HepG2 (cell line): ENCODE results near the gene ADCY7. TPM values are rescaled to one million over a fixed set of nuclear protein-coding genes. Genes with fewer than 3 reads are reported as not detected.
A peak's percentile ranks its signal among the peaks of the same experiment; 100 is the strongest.

Experiments
- BCL6 ChIP-seq: IDR thresholded peaks from 2 replicates; pipeline ENCODE4 v1.6.1; 2016; ENCODE audit warnings: missing genetic modification reagents, missing compliant biosample characterization
- CEBPG ChIP-seq: IDR thresholded peaks from 2 replicates; pipeline ENCODE4 v1.6.1; 2016
- CREB1 ChIP-seq, 2 experiments: fragments of 450-650 bp in 1 of 2; IDR thresholded peaks; 2 replicates each; pipeline ENCODE4 v1.6.1; 2016 to 2017; ENCODE audit warnings: control low read depth in 1 of 2, mild to moderate bottlenecking in 1 of 2, missing compliant biosample characterization in 1 of 2, missing genetic modification characterization in 1 of 2
- JARID2 ChIP-seq: sonication (generic); formaldehyde crosslinking; IDR thresholded peaks from 2 replicates; pipeline ENCODE4 v1.8.1; 2023; ENCODE audit warnings: missing genetic modification reagents, inconsistent platforms; ENCODE audit not compliant: insufficient replicate concordance
- MYC ChIP-seq: sonication (generic); formaldehyde crosslinking; IDR thresholded peaks from 2 replicates; pipeline ENCODE4 v1.9.0; 2021; ENCODE audit warnings: missing genetic modification reagents, borderline replicate concordance
- MYNN ChIP-seq: sonication (generic); formaldehyde crosslinking; IDR thresholded peaks from 2 replicates; pipeline ENCODE4 v1.4.0; 2020; ENCODE audit warnings: mild to moderate bottlenecking, low read depth, missing genetic modification reagents
- RXRB ChIP-seq: IDR thresholded peaks from 2 replicates; pipeline ENCODE4 v1.6.1; 2016; ENCODE audit warnings: borderline replicate concordance, missing genetic modification reagents, missing compliant biosample characterization
- SIX4 ChIP-seq: sonication (generic); formaldehyde crosslinking; IDR thresholded peaks from 2 replicates; pipeline ENCODE4 v1.4.0; 2020; ENCODE audit warnings: missing genetic modification reagents
- THAP11 ChIP-seq: IDR thresholded peaks from 2 replicates; pipeline ENCODE4 v1.6.1; 2016; ENCODE audit warnings: missing biosample characterization, missing genetic modification reagents
- WIZ ChIP-seq: sonication (generic); formaldehyde crosslinking; IDR thresholded peaks from 2 replicates; pipeline ENCODE4 v1.5.1; 2020; ENCODE audit warnings: mild to moderate bottlenecking, missing genetic modification reagents
- ZBTB7B ChIP-seq: sonication (generic); formaldehyde crosslinking; IDR thresholded peaks from 2 replicates; pipeline ENCODE4 v1.4.0; 2020; ENCODE audit warnings: missing genetic modification reagents
- ZEB1 ChIP-seq: IDR thresholded peaks from 2 replicates; pipeline ENCODE4 v1.6.1; 2012; ENCODE audit warnings: mild to moderate bottlenecking, low read depth, inconsistent platforms; ENCODE audit not compliant: insufficient replicate concordance
- polyA plus RNA-seq, 8 experiments: library from polyadenylated mRNA; depleted of rRNA in 3 of 8; stranded (reverse) in 7 of 8; unstranded in 1 of 8; fragments of >200 nt; fragmentation: Illumina TruSeq in 4 of 8; extraction: Trizol in 4 of 8; gene quantifications; 2 replicates each; pipeline versions ENCODE4 v1.2.1 to v1.2.3, GENCODE V29; 2011 to 2016; ENCODE audit warnings: low read depth in 4 of 8, missing spikeins in 1 of 8, mixed read lengths in 1 of 8; ENCODE audit not compliant: insufficient read depth in 1 of 8
- total RNA-seq, 5 experiments: library from RNA; depleted of rRNA; stranded (reverse); fragments of >200 nt; fragmentation: Illumina TruSeq; extraction: Trizol; gene quantifications; 2 replicates each; pipeline ENCODE4 v1.2.3, GENCODE V29; 2016; ENCODE audit warnings: low read depth in 1 of 5
- TF ChIP-seq, protein P1 (sequence below): sonication (generic); formaldehyde crosslinking; IDR thresholded peaks from 2 replicates; pipeline ENCODE4 v1.8.1; 2023; ENCODE audit warnings: missing genetic modification reagents, inconsistent platforms, borderline replicate concordance
- TF ChIP-seq, protein P2 (sequence below): sonication (generic); formaldehyde crosslinking; IDR thresholded peaks from 2 replicates; pipeline ENCODE4 v1.5.1; 2020; ENCODE audit warnings: mild to moderate bottlenecking, moderate library complexity, missing genetic modification reagents
- TF ChIP-seq, protein P3 (sequence below): sonication (generic); formaldehyde crosslinking; IDR thresholded peaks from 2 replicates; pipeline ENCODE4 v1.8.0; 2022; ENCODE audit warnings: mild to moderate bottlenecking, missing genetic modification reagents, moderate library complexity
- TF ChIP-seq, protein P4 (sequence below), 2 experiments: sonication (generic) in 1 of 2; formaldehyde crosslinking in 1 of 2; IDR thresholded peaks; 2 replicates each; pipeline versions ENCODE4 v1.4.0 to v1.6.1; 2016 to 2020; ENCODE audit warnings: borderline replicate concordance in 1 of 2, low read depth in 1 of 2, mild to moderate bottlenecking in 1 of 2, missing genetic modification reagents in 1 of 2
- TF ChIP-seq, protein P5 (sequence below): sonication (generic); formaldehyde crosslinking; IDR thresholded peaks from 2 replicates; pipeline ENCODE4 v1.4.0; 2020; ENCODE audit warnings: missing genetic modification reagents

Gene ADCY7
- total and polyA plus RNA-seq, 2 of the 13 experiments (the other 11 are each of a cell fraction or from before 2014, with no cell fraction given): 2.2 to 4.3 TPM

DNA sequence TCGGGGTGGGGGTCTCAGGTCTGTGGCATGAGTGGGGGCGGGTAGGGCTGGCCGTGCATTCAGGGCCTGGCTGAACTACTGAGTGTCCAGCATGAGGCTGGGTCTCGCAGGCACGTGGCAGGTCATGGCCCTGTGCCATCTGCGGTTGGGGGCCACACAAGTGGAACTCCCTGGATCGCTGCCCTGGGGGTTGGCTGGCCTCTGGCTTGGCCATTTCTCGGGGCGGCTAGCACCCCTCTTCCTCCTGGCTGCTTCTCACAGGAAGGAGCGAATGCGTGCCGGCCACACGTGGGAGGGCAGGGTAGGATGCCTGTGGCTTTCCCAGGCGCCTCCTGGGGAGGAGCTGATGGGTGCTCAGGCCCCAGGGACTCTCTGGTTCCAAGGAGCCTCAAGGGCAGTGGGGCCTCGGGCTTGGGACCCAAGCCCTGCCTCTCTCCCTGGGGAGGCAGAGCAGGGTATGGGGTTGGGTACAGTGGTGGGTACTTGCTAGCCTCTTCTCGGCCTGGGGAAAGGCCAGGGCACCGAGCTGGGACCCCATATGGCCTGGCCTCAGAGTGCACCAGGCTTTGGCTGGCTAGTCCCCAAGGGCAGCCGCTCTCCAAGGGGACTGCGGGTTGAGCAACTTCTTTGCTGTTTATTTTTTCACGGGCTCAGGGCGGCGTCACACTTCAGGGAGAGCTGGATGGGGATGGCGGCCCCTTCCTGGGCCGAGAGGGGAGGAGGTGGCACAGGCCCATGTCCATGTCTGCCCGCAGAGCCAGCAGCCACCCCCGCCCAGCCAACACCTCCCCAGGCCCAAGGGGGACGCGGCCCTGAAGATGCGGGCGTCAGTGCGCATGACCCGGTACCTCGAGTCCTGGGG lies 37.5 kb downstream of the ADCY7 start (continued):
- no peak for TF ChIP-seq WIZ (CRISPR knock-in tag)
- TF ChIP-seq, protein P1, sequence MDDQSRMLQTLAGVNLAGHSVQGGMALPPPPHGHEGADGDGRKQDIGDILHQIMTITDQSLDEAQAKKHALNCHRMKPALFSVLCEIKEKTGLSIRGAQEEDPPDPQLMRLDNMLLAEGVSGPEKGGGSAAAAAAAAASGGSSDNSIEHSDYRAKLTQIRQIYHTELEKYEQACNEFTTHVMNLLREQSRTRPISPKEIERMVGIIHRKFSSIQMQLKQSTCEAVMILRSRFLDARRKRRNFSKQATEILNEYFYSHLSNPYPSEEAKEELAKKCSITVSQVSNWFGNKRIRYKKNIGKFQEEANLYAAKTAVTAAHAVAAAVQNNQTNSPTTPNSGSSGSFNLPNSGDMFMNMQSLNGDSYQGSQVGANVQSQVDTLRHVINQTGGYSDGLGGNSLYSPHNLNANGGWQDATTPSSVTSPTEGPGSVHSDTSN (CRISPR knock-in tag): no peak
- TF ChIP-seq RXRB (CRISPR knock-in tag): no peak
- TF ChIP-seq, protein P2, sequence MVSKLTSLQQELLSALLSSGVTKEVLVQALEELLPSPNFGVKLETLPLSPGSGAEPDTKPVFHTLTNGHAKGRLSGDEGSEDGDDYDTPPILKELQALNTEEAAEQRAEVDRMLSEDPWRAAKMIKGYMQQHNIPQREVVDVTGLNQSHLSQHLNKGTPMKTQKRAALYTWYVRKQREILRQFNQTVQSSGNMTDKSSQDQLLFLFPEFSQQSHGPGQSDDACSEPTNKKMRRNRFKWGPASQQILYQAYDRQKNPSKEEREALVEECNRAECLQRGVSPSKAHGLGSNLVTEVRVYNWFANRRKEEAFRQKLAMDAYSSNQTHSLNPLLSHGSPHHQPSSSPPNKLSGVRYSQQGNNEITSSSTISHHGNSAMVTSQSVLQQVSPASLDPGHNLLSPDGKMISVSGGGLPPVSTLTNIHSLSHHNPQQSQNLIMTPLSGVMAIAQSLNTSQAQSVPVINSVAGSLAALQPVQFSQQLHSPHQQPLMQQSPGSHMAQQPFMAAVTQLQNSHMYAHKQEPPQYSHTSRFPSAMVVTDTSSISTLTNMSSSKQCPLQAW: no peak
- TF ChIP-seq BCL6 (CRISPR knock-in tag): peak; percentile 39; the same call in 1 of the 2 replicates
- TF ChIP-seq THAP11 (CRISPR knock-in tag): peak; percentile 29; the same call in 1 of the 2 replicates
- peak; percentile 94 for TF ChIP-seq CEBPG
- TF ChIP-seq MYC (CRISPR knock-in tag): no peak
- TF ChIP-seq MYNN (CRISPR knock-in tag): 0 out of 2 replicates have a peak, but pooled peaks have one; percentile 47
- TF ChIP-seq, protein P3, sequence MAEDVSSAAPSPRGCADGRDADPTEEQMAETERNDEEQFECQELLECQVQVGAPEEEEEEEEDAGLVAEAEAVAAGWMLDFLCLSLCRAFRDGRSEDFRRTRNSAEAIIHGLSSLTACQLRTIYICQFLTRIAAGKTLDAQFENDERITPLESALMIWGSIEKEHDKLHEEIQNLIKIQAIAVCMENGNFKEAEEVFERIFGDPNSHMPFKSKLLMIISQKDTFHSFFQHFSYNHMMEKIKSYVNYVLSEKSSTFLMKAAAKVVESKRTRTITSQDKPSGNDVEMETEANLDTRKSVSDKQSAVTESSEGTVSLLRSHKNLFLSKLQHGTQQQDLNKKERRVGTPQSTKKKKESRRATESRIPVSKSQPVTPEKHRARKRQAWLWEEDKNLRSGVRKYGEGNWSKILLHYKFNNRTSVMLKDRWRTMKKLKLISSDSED (CRISPR knock-in tag): no peak
- TF ChIP-seq, protein P4, sequence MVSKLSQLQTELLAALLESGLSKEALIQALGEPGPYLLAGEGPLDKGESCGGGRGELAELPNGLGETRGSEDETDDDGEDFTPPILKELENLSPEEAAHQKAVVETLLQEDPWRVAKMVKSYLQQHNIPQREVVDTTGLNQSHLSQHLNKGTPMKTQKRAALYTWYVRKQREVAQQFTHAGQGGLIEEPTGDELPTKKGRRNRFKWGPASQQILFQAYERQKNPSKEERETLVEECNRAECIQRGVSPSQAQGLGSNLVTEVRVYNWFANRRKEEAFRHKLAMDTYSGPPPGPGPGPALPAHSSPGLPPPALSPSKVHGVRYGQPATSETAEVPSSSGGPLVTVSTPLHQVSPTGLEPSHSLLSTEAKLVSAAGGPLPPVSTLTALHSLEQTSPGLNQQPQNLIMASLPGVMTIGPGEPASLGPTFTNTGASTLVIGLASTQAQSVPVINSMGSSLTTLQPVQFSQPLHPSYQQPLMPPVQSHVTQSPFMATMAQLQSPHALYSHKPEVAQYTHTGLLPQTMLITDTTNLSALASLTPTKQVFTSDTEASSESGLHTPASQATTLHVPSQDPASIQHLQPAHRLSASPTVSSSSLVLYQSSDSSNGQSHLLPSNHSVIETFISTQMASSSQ (IDR thresholded peaks at IDR 0.05; ENCODE audit: low read depth): no peak
- TF ChIP-seq, protein P4 (CRISPR knock-in tag; IDR thresholded peaks at IDR 0.05; ENCODE audit: borderline replicate concordance): 0 out of 2 replicates have a peak, but pooled peaks have one; percentile 21
- TF ChIP-seq, protein P5, sequence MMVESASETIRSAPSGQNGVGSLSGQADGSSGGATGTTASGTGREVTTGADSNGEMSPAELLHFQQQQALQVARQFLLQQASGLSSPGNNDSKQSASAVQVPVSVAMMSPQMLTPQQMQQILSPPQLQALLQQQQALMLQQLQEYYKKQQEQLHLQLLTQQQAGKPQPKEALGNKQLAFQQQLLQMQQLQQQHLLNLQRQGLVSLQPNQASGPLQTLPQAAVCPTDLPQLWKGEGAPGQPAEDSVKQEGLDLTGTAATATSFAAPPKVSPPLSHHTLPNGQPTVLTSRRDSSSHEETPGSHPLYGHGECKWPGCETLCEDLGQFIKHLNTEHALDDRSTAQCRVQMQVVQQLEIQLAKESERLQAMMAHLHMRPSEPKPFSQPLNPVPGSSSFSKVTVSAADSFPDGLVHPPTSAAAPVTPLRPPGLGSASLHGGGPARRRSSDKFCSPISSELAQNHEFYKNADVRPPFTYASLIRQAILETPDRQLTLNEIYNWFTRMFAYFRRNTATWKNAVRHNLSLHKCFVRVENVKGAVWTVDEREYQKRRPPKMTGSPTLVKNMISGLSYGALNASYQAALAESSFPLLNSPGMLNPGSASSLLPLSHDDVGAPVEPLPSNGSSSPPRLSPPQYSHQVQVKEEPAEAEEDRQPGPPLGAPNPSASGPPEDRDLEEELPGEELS (CRISPR knock-in tag): peak; percentile 62; the same call in 1 of the 2 replicates
- no peak for TF ChIP-seq CREB1 (IDR thresholded peaks at IDR 0.05)
- TF ChIP-seq CREB1 (CRISPR knock-in tag; IDR thresholded peaks at IDR 0.05): no peak
- no peak for TF ChIP-seq ZEB1
- TF ChIP-seq JARID2 (CRISPR knock-in tag): peak; percentile 22
- no peak for TF ChIP-seq SIX4 (CRISPR knock-in tag)
- TF ChIP-seq ZBTB7B (CRISPR knock-in tag): peak; percentile 85
